ENCODE results near the gene NPAS4. TPM values are rescaled to one million over a fixed set of nuclear protein-coding genes. Genes with fewer than 3 reads are reported as not detected.

The NPAS4 gene
- total and polyA plus RNA-seq, 2 donors from 2014 or later: 0.19 TPM; not detected in 1

GRCh38 chr11:66475349-66476172 is 54.7 kb downstream of the NPAS4 start:
- H3K4me3 ChIP-seq (ENCODE audit: low read length in 3 of 3): no peak overlapping the region
- H3K27ac ChIP-seq (ENCODE audit: low read depth in 2 of 2, low read length in 2 of 2): no peak overlapping the region
- intact Hi-C loops (cut with DNase I): no loop called here
- H3K27me3 ChIP-seq (ENCODE audit: control insufficient read depth, insufficient read depth, low read length): no peaks in the 10 kb centered on the region
- no peak for TF ChIP-seq CTCF (IDR thresholded peaks at IDR 0.05; ENCODE audit: borderline replicate concordance, extremely low read depth, insufficient read depth)
- FAIRE-seq: no peak
- no peak overlapping the region for H3K9ac ChIP-seq (ENCODE audit: low read length in 3 of 3)
- peaks cover 0 to 6% (median 5%) of the 10 kb centered on the region in 3 donors for H3K36me3 ChIP-seq (ENCODE audit: control insufficient read depth in 2 of 3, insufficient read depth in 3 of 3, low read length in 3 of 3)
- no peaks in the 10 kb centered on the region for H3K9me3 ChIP-seq (ENCODE audit: control insufficient read depth in 2 of 3, insufficient read depth in 1 of 3, low read length in 3 of 3)
- peaks cover 0 to 6% (median 6%) of the 10 kb centered on the region in 3 donors for H3K4me1 ChIP-seq (ENCODE audit: control insufficient read depth in 2 of 3, insufficient read depth in 2 of 3, low read depth in 1 of 3, low read length in 3 of 3)
- peak in 1 of 5 donors; percentile 52 for DNase-seq

Other genes with a start within 250 kb of the NPAS4 start
- 30.6 TPM for gene KLC2, start 163.3 kb upstream of the NPAS4 start, total RNA-seq
- 16.2 TPM for gene KLC2, start 163.3 kb upstream of the NPAS4 start, polyA plus RNA-seq (ENCODE audit: insufficient read depth, low read depth, low replicate concordance)
- 153 TPM for gene RAB1B, start 152.4 kb upstream of the NPAS4 start, total RNA-seq
- gene RAB1B, start 152.4 kb upstream of the NPAS4 start, polyA plus RNA-seq (ENCODE audit: insufficient read depth, low read depth, low replicate concordance): 197 TPM
- 0.63 TPM for gene CNIH2, start 142.9 kb upstream of the NPAS4 start, total RNA-seq
- not detected for gene CNIH2, start 142.9 kb upstream of the NPAS4 start, polyA plus RNA-seq (ENCODE audit: insufficient read depth, low read depth, low replicate concordance)
- 92.1 TPM for gene YIF1A, start 131.9 kb upstream of the NPAS4 start, total RNA-seq
- 115 TPM for gene YIF1A, start 131.9 kb upstream of the NPAS4 start, polyA plus RNA-seq (ENCODE audit: insufficient read depth, low read depth, low replicate concordance)
- gene TMEM151A, start 129.1 kb upstream of the NPAS4 start, total RNA-seq: 0.19 TPM
- not detected for gene TMEM151A, start 129.1 kb upstream of the NPAS4 start, polyA plus RNA-seq (ENCODE audit: insufficient read depth, low read depth, low replicate concordance)
- gene CD248, start 104.0 kb upstream of the NPAS4 start, total RNA-seq: 22.9 TPM
- 14.8 TPM for gene CD248, start 104.0 kb upstream of the NPAS4 start, polyA plus RNA-seq (ENCODE audit: insufficient read depth, low read depth, low replicate concordance)
- 9.2 TPM for gene RIN1, start 84.6 kb upstream of the NPAS4 start, total RNA-seq
- 2.3 TPM for gene RIN1, start 84.6 kb upstream of the NPAS4 start, polyA plus RNA-seq (ENCODE audit: insufficient read depth, low read depth, low replicate concordance)
- 32.8 TPM for gene BRMS1, start 75.9 kb upstream of the NPAS4 start, total RNA-seq
- gene BRMS1, start 75.9 kb upstream of the NPAS4 start, polyA plus RNA-seq (ENCODE audit: insufficient read depth, low read depth, low replicate concordance): 69.7 TPM
- 21.7 TPM for gene B4GAT1, start 73.4 kb upstream of the NPAS4 start, total RNA-seq
- 59.9 TPM for gene B4GAT1, start 73.4 kb upstream of the NPAS4 start, polyA plus RNA-seq (ENCODE audit: insufficient read depth, low read depth, low replicate concordance)
- 10.4 TPM for gene SLC29A2, start 49.3 kb upstream of the NPAS4 start, total RNA-seq
- gene SLC29A2, start 49.3 kb upstream of the NPAS4 start, polyA plus RNA-seq (ENCODE audit: insufficient read depth, low read depth, low replicate concordance): 17.5 TPM
- gene MRPL11, start 17.8 kb downstream of the NPAS4 start, total RNA-seq: 34.1 TPM
- gene MRPL11, start 17.8 kb downstream of the NPAS4 start, polyA plus RNA-seq (ENCODE audit: insufficient read depth, low read depth, low replicate concordance): 97.3 TPM
- gene PELI3, start 45.9 kb downstream of the NPAS4 start, total RNA-seq: 8.1 TPM
- gene PELI3, start 45.9 kb downstream of the NPAS4 start, polyA plus RNA-seq (ENCODE audit: insufficient read depth, low read depth, low replicate concordance): 9.1 TPM
- 41.7 TPM for gene DPP3, start 59.4 kb downstream of the NPAS4 start, total RNA-seq
- 32.9 TPM for gene DPP3, start 59.4 kb downstream of the NPAS4 start, polyA plus RNA-seq (ENCODE audit: insufficient read depth, low read depth, low replicate concordance)
- gene BBS1, start 89.6 kb downstream of the NPAS4 start, total RNA-seq: 85.4 TPM
- 30.1 TPM for gene BBS1, start 89.6 kb downstream of the NPAS4 start, polyA plus RNA-seq (ENCODE audit: insufficient read depth, low read depth, low replicate concordance)
- 18.7 TPM for gene ZDHHC24, start 125.0 kb downstream of the NPAS4 start, total RNA-seq
- 13.2 TPM for gene ZDHHC24, start 125.0 kb downstream of the NPAS4 start, polyA plus RNA-seq (ENCODE audit: insufficient read depth, low read depth, low replicate concordance)
- 0.16 TPM for gene ACTN3, start 125.9 kb downstream of the NPAS4 start, total RNA-seq
- gene ACTN3, start 125.9 kb downstream of the NPAS4 start, polyA plus RNA-seq (ENCODE audit: insufficient read depth, low read depth, low replicate concordance): not detected
- gene CTSF, start 147.6 kb downstream of the NPAS4 start, total RNA-seq: 58.0 TPM
- gene CTSF, start 147.6 kb downstream of the NPAS4 start, polyA plus RNA-seq (ENCODE audit: insufficient read depth, low read depth, low replicate concordance): 80.4 TPM
- gene CCDC87, start 172.0 kb downstream of the NPAS4 start, total RNA-seq: 1.0 TPM
- 0.13 TPM for gene CCDC87, start 172.0 kb downstream of the NPAS4 start, polyA plus RNA-seq (ENCODE audit: insufficient read depth, low read depth, low replicate concordance)
- gene CCS, start 172.2 kb downstream of the NPAS4 start, total RNA-seq: 40.7 TPM
- gene CCS, start 172.2 kb downstream of the NPAS4 start, polyA plus RNA-seq (ENCODE audit: insufficient read depth, low read depth, low replicate concordance): 78.7 TPM
- gene RBM14, start 195.6 kb downstream of the NPAS4 start, total RNA-seq: 80.6 TPM
- 35.9 TPM for gene RBM14, start 195.6 kb downstream of the NPAS4 start, polyA plus RNA-seq (ENCODE audit: insufficient read depth, low read depth, low replicate concordance)
- gene RBM4, start 217.7 kb downstream of the NPAS4 start, total RNA-seq: 125 TPM
- 168 TPM for gene RBM4, start 217.7 kb downstream of the NPAS4 start, polyA plus RNA-seq (ENCODE audit: insufficient read depth, low read depth, low replicate concordance)

Data from kidney (tissue), 14 donors.